GM10847 (cell line): Measurements from ENCODE around the gene AGXT.

Experiments used
- POLR2A ChIP-seq: IDR thresholded peaks from 2 replicates; pipeline ENCODE4 v1.6.1; 2011; ENCODE audit not compliant: insufficient read length; ENCODE audit errors: extremely low read depth

Gene AGXT

GRCh38 chr2:240868286-240869108 lies at the start of gene AGXT:
AGXT (plus strand) TSS chr2:240868824; CDS start chr2:240868866, 42 bp downstream.
- TF ChIP-seq POLR2A, result no peak

DNA sequence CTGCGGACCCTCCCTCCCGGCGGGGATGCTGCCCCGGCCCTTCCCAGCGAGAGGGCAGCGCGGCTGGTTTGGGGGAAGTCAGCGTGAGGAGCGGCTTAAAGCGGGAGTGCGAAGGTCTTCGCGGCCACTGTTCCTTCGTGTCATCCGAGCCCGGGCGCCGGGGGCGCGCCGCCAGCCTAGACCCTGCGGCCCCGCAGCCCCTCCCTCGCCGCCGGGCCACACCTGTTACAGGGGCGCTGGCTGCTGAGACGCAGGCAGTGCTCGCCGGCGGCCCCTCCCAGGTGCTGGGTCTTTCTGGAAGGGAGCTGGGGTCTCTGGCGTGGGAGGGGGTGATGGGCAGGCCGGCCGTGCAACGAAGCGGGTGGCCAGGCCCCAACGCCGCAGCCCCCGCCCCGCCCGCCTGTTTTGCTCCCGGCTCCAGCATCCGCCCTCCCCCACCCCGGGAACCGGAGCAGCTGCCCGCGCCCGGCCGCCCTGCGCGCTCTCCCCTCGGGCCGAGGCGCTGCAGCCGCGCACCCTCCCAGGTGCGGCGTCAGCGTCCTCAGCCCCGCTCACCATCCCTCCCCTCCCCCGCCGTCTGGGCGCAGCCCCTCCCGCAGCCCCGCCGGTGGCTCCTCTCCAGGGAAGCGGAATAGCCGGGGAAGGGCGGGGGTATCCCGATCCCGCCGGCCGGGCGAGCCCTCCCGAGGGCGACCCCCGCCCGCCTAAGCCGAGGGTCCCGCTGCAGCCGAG lies 49.3 kb upstream of the AGXT start:
- TF ChIP-seq POLR2A, result no peak

GRCh38 chr2:240819858-240820606 lies 48.6 kb upstream of the AGXT start, which contains the start of gene KIF1A:
KIF1A (minus strand) TSS chr2:240820219; CDS start chr2:240797752, 22,467 bp downstream.
- no peak for TF ChIP-seq POLR2A

GRCh38 chr2:240820607-240821428 lies 47.8 kb upstream of the AGXT start:
- no peak for TF ChIP-seq POLR2A

DNA sequence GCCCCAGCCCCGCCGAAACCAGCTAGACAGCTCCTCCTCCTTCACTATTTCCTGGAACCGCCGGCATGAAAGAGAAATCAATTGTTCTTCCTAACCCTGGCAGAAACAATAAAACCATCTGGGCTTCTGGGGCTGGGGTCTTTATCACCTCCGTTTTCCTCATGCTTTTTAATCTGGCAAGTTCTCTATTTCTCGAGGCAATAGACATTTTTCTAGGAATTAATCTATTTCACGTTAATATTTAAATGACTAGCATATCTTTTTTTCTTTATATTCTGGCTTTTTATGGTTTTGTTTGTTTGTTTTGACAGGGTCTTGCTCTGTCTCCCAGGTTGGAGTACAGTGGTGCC lies 47.2 kb upstream of the AGXT start:
- no peak for TF ChIP-seq POLR2A

DNA sequence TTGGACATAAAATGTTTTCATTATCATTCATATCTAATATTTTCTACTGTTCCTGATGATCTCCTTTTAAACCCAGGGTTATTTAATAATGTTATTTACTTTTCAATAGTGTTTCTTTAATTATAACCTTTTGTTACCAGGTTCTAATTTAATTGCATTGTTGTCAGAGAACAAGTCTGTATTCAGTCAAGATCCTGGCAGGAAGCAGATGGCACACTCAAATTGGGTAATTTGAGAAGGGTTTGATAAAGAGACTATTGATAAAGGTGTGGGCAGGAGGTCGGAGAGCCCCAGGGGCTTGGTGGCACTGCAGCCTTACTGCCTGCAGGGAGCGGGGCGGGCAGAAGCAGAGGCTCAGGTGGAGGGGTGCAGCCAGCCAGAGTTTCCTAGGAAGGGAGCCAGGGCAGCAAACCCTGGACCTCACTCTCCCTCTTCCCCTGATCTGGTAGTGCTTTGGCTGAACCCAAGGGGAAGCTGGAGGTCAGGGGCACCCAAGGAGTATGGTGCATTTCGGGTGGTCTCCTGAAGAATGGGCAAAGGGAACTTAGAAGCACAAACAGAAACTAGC lies 46.3 kb upstream of the AGXT start:
- TF ChIP-seq POLR2A, result no peak

DNA sequence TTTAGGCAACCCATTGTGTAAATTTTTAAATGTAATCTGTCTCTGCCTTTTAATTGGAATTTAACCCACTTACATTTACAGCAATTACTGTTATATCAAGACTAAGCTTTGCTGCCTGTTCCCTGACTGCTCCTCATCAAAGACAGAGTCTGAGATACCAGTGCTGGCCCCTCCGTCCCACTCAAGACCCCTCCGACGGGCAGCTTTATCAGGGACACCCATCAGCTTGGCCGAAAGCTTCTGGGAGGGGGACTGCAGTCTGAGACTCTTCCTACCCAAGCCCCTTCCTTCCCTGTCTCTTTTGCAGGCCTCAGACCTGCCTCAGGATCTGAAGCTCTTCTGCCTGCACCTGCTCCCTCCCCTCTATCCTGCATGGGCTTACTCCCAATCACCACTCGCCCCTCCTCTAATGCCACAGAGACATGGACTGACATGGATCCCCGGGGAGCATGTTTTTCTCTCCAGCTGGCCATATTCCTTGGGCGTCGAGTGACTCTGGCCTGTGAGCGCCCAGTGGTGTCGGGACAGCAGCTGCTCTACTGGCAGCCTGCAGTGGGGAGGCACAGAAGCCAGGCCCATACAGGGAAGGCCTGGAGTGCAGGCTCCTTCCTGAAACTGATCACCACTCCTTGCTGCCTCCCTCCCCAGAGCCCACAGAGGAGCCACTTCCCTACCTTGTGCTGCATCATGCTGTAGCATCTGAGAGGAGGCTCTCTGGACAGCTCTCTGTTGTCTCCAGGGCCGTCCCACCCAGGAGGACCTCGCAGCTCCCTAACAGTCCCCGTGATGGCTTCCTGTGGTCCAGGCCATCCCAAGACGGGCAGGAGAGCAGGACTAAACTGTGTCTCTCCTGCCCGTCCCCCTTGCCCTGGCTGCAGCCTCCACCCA lies 44.9 kb upstream of the AGXT start:
- no peak for TF ChIP-seq POLR2A

- no peak for TF ChIP-seq POLR2A
These were observed 43.1 kb upstream of the AGXT start for GRCh38 chr2:240825476-240825875.

DNA sequence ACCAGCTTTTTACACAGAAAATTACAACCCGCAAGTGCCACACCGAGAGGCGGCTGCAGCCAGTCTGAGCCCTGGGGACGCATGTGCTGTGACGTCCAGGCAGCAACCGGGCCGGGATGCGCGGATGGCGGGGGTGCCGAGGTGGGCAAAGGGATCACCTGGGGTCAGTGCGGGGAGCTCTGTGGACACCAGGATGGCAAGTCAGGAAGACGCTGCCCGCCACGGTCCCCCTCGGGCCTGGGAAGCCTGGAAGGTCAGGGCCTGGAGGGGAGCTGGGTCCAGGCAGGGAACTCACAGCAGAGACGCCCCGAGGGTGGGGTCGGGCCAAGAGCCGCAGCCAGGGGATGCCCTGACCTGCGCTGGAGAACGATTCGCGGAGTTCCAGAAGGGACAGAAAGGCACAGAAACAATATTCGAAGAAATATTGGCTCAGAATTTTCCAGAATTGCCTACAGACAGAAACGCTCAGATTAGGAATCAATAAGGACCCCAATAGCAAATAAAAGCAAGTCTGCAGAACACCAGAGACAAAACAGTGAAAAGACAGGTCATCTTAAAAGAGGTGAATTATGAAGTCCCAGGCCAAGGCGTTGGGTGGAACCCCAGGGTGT lies 36.9 kb upstream of the AGXT start:
- TF ChIP-seq POLR2A, result no peak

DNA sequence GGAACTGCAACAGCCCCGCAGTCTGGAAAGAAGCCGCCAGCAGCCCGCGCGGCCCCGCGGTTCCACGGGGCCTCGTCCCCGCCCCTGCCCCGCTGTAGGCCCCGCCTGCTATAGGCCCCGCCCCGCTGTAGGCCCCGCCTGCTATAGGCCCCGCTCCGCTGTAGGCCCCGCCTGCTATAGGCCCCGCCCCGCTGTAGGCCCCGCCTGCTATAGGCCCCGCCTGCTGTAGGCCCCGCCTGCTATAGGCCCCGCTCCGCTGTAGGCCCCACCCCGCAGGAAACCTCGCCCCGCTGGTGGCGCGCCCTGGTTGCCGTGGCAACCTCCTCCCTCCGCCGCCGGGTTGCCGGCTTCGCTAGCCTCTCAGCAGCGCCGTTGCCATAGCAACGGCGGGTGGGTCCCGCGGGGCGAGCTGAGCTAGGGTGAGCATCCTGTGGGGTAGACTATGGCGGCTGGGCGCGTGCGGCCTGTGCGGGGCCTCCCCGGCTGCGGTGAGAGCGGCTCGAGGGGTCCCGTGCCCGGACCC lies 36.4 kb upstream of the AGXT start:
- TF ChIP-seq POLR2A, result no peak

GRCh38 chr2:240832921-240833494 lies 35.6 kb upstream of the AGXT start:
- TF ChIP-seq POLR2A, result no peak

GRCh38 chr2:240833724-240834285 lies 34.8 kb upstream of the AGXT start:
- no peak for TF ChIP-seq POLR2A
